Heart left ventricle (tissue), 13 donors: ENCODE results near the gene TUBB.

Experiments
- CTCF ChIP-seq, 12 donors: fragments of 200-600 bp; sonication (generic) in 4 of 12; IDR thresholded peaks; one replicate each; pipeline versions ENCODE4 v1.5.0 to v1.8.0; 2018 to 2022; ENCODE audit warnings: antibody characterized with exemption in 12 of 12, mild to moderate bottlenecking in 5 of 12
- POLR2A ChIP-seq, 2 donors: fragments of 450-650 bp; IDR thresholded peaks; one replicate each; pipeline ENCODE4 v1.6.1; 2017; ENCODE audit warnings: antibody characterized with exemption in 2 of 2, mild to moderate bottlenecking in 2 of 2, moderate library complexity in 2 of 2
- donor health status: ischemic (EF 13 %, LVEDD 7.1; RV severe dilation, severe dysfunction).
- donor health status: DM: no; HTN: yes; CAD: no.
- donor health status: DM: no; HTN: no; CAD: no.
- donor health status: ischemic (EF 25% LVEDD 6.9; RV normal size, moderate dysfunction).
- donor health status: ischemic (EF 25% LVEDD 5.7; RV mildly dilated, moderate dysfunction).
- donor health status: ischemic (EF 35%, LVEDD 5.7; RV mildly dilated, moderate dysfunction).
- donor health status: nonischemic (EF 11% LVEDD 7.7; RV severe dilation, severe dysfunction).
- donor health status: DM: yes; HTN: yes; CAD: no.
- donor health status: PGD.
- donor health status: ischemic (EF 29% LVEDD 5.4; RV normal size, mild dysfunction).
- donor health status: nonischemic (EF 23%, LVEDD 6.1; RV moderate dilation, normal function).

DNA sequence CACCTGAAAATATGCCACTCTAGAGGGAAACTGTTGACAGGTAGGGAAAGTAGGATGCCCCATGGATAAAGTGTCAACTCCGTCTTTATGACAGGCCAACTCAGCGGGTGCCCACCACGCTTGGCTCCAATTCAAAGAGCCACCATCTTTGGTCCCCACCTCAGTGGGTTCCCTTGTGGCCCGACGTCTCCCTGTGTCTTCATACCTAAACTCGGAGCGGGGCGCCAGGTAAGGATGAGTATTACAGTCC is 3.3 kb upstream of the TUBB start:
- TF ChIP-seq CTCF (IDR thresholded peaks at IDR 0.05): no peak
- no peak for TF ChIP-seq POLR2A (IDR thresholded peaks at IDR 0.05)
